B cell (primary cell): Measurements from ENCODE around the gene CDYL2. TPM values are rescaled to one million over a fixed set of nuclear protein-coding genes. Genes with fewer than 3 reads are reported as not detected.

Experiments
- ATAC-seq: fragments of 200-7000 bp; cut with Tn5 transposase; one replicate; pipeline ENCODE4 v1.10.0; 2021; ENCODE audit warnings: low read depth, mild to moderate bottlenecking, moderate number of reproducible peaks, moderate library complexity
- CTCF ChIA-PET: fragments of 350-600 bp; sonication (Branson Sonifier 250); formaldehyde crosslinking; loops from one replicate; lab custom pipeline; 2021; ENCODE audit warnings: antibody characterized with exemption, inconsistent platforms; lab: Charles Lee
- POLR2A ChIA-PET: fragments of 350-600 bp; sonication (Branson Sonifier 250); formaldehyde crosslinking; loops from one replicate; lab custom pipeline; 2021; ENCODE audit warnings: antibody characterized with exemption; lab: Charles Lee
- DNase-seq: peaks from one replicate; pipeline ENCODE4 v3.0.0; 2013
- H2AFZ ChIP-seq: 2 replicates; pipeline ENCODE4 v1.6.1; 2012; ENCODE audit warnings: mild to moderate bottlenecking, low read depth, low read length; ENCODE audit not compliant: insufficient read depth, poor library complexity, severe bottlenecking
- H3K27ac ChIP-seq, 2 donors: 1 replicate in 1 of 2; 2 replicates in 1 of 2; pipeline ENCODE4 v1.5.1; 2012 to 2013; ENCODE audit warnings: low read length in 2 of 2, mild to moderate bottlenecking in 2 of 2, moderate library complexity in 1 of 2
- H3K27me3 ChIP-seq, 4 experiments: fragments of 200-600 bp in 1 of 4; sonication (generic) in 1 of 4; replicated peaks in 1 of 4; 1 replicate in 2 of 4; 2 replicates in 2 of 4; pipeline versions ENCODE4 v1.6.1 to v1.7.0; 2013 to 2016; ENCODE audit warnings: low read length in 3 of 4, mild to moderate bottlenecking in 2 of 4, mixed read lengths in 1 of 4, moderate library complexity in 1 of 4; ENCODE audit not compliant: insufficient read depth in 4 of 4, control insufficient read depth in 3 of 4; ENCODE audit errors: control extremely low read depth in 1 of 4
- H3K36me3 ChIP-seq, 2 experiments: replicated peaks in 1 of 2; 1 replicate in 1 of 2; 2 replicates in 1 of 2; pipeline versions ENCODE4 v1.6.1 to v1.7.1; 2013; ENCODE audit warnings: low read length in 1 of 2; ENCODE audit not compliant: insufficient read depth in 2 of 2, control insufficient read depth in 1 of 2; ENCODE audit errors: control extremely low read depth in 1 of 2, extremely low read depth in 1 of 2
- H3K4me1 ChIP-seq, 2 donors: fragments of 200-600 bp in 1 of 2; sonication (generic) in 1 of 2; 1 replicate in 1 of 2; 2 replicates in 1 of 2; pipeline versions ENCODE4 v1.5.1 to v1.6.1; 2013 to 2017; ENCODE audit warnings: low read length in 2 of 2; ENCODE audit not compliant: control insufficient read depth in 2 of 2, insufficient read depth in 2 of 2
- H3K4me2 ChIP-seq: replicated peaks from 2 replicates; pipeline ENCODE3; 2012; ENCODE audit warnings: mild to moderate bottlenecking, low read depth, low read length; ENCODE audit not compliant: poor library complexity, severe bottlenecking
- H3K4me3 ChIP-seq, 5 experiments: fragments of 200-600 bp in 1 of 5; sonication (generic) in 1 of 5; 1 replicate in 3 of 5; 2 replicates in 2 of 5; pipeline versions ENCODE4 v1.5.1 to v1.7.0; 2011 to 2016; ENCODE audit warnings: low read length in 4 of 5, mild to moderate bottlenecking in 4 of 5, low read depth in 2 of 5, control low read depth in 1 of 5, moderate library complexity in 1 of 5; ENCODE audit not compliant: insufficient read depth in 1 of 5; ENCODE audit errors: control extremely low read depth in 1 of 5, extremely low read depth in 1 of 5
- H3K79me2 ChIP-seq: fragments of 200-600 bp; sonication (generic); one replicate; pipeline ENCODE4 v1.6.0; 2016; ENCODE audit warnings: low read length; ENCODE audit not compliant: control insufficient read depth, insufficient read depth
- H3K9ac ChIP-seq: fragments of 200-600 bp; sonication (generic); 2 replicates; pipeline ENCODE4 v1.6.1; 2017; ENCODE audit warnings: mild to moderate bottlenecking, low read length, moderate library complexity
- H3K9me3 ChIP-seq, 3 donors: one replicate each; pipeline versions ENCODE4 v1.6.1 to v1.7.1; 2013; ENCODE audit warnings: low read length in 2 of 3; ENCODE audit not compliant: control insufficient read depth in 2 of 3, insufficient read depth in 1 of 3; ENCODE audit errors: control extremely low read depth in 1 of 3
- H4K20me1 ChIP-seq: 2 replicates; pipeline ENCODE4 v1.6.0; 2012; ENCODE audit warnings: mild to moderate bottlenecking, low read length; ENCODE audit not compliant: insufficient read depth, control insufficient read depth, poor library complexity, severe bottlenecking
- H3K27ac Mint-ChIP-seq: one replicate; pipeline ENCODE4 v1.8.0; 2021; ENCODE audit warnings: mixed read lengths
- H3K27me3 Mint-ChIP-seq: one replicate; pipeline ENCODE4 v1.8.0; 2021; ENCODE audit warnings: mixed read lengths
- H3K4me1 Mint-ChIP-seq: one replicate; pipeline ENCODE4 v1.8.0; 2021; ENCODE audit warnings: mixed read lengths
- H3K4me3 Mint-ChIP-seq: one replicate; pipeline ENCODE4 v1.8.0; 2021; ENCODE audit warnings: mixed read lengths
- H3K9me3 Mint-ChIP-seq: one replicate; pipeline ENCODE4 v1.8.0; 2022; ENCODE audit warnings: mixed read lengths; ENCODE audit not compliant: insufficient read depth
- EZH2 ChIP-seq: IDR thresholded peaks from 2 replicates; pipeline ENCODE4 v1.6.1; 2012; ENCODE audit warnings: borderline replicate concordance, low read depth, mild to moderate bottlenecking, moderate library complexity, low read length; ENCODE audit not compliant: insufficient read depth, poor library complexity, severe bottlenecking
- WGBS: methylation state at CpG from one replicate; pipeline ENCODE4 v1.1.5; 2013; ENCODE audit warnings: missing lambda C conversion rate; ENCODE audit not compliant: insufficient coverage; 5-methylcytosine and 5-hydroxymethylcytosine counted together
- intact Hi-C: fragments of 100-400 bp; cut with micrococcal nuclease; formaldehyde crosslinking; loops from one replicate; pipeline ENCODE4 v1.10.0; 2022
- polyA plus RNA-seq: library from polyadenylated mRNA; depleted of rRNA; stranded (reverse); fragments of >200 nt; gene quantifications from 2 replicates; pipeline ENCODE4 v1.2.3, GENCODE V29; 2012
- total RNA-seq, 2 donors: library from RNA; stranded (reverse); fragments of 120-200 nt in 1 of 2; gene quantifications; 1 replicate in 1 of 2; 2 replicates in 1 of 2; pipeline versions ENCODE4 v1.2.3 to v1.2.4, GENCODE V29; 2013 to 2022
- TF ChIP-seq, protein P1 (sequence below): fragments of 200-600 bp; IDR thresholded peaks from one replicate; pipeline ENCODE4 v1.8.0; 2022; ENCODE audit warnings: antibody characterized with exemption, mild to moderate bottlenecking

CDYL2 gene
- total and polyA plus RNA-seq, 2 donors (not counting 1 experiment from before 2014, with no cell fraction given) = 0.66 to 6.6 TPM

DNA sequence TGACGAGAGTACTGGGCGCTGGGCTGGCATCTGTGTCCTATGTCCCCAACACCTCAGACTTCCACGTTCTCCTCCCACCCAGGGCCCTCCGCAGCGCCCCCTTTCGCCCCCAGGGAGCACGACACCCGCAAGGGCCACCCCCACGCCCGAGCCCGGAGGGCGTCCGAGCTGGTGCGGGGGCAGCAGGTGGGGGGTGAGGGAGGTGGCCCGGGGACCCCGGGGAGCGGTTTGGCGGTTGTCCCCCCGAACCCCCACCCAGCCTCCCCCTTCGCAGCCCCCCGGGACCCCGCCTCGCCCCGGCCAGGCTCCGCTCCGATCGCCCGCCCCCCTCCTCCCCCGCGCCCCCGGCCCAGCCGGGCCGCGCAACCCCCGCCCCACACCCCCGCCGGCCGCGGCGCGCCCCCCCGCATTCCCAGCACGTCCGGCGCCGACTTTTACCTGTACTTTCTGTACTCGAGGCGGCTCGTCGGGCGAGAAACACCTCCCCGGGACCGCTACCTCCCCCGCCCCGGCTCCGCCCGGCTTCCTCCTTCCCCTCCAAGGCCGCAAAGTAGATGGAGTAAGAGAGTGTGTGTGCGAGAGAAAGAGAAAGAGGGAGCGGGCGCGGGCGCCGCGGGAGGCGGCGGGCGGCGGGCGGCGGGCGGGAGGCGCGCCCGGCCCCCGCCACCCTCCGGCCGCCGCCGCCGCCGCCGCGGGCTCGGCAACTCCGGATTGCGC lies 901 bp downstream of the CDYL2 start:
- peak overlapping the region; percentile 70 for H3K27ac Mint-ChIP-seq
- CTCF ChIA-PET = no interaction called here
- peak; percentile 50 for DNase-seq
- Histone ChIP-seq H3K4me2 (peak overlapping the region; percentile 57), H3K36me3 (no peaks in the 10 kb centered on the region), H3K27ac (no peak overlapping the region), H4K20me1 (no peaks in the 10 kb centered on the region), H3K4me3 (peak overlapping the region in 3 of 5 experiments; percentile 34 to 57 (median 43)), H3K79me2 (no peaks in the 10 kb centered on the region), H2AFZ (peak overlapping the region; percentile 50), H3K4me1 (peaks cover 5 to 6% of the 10 kb centered on the region in 2 donors), H3K27me3 (peaks cover 0 to 28% (median 8%) of the 10 kb centered on the region in 4 experiments), H3K9ac (no peak overlapping the region), H3K9me3 (no peaks in the 10 kb centered on the region)
- no peak for TF ChIP-seq EZH2
- TF ChIP-seq, protein P1, sequence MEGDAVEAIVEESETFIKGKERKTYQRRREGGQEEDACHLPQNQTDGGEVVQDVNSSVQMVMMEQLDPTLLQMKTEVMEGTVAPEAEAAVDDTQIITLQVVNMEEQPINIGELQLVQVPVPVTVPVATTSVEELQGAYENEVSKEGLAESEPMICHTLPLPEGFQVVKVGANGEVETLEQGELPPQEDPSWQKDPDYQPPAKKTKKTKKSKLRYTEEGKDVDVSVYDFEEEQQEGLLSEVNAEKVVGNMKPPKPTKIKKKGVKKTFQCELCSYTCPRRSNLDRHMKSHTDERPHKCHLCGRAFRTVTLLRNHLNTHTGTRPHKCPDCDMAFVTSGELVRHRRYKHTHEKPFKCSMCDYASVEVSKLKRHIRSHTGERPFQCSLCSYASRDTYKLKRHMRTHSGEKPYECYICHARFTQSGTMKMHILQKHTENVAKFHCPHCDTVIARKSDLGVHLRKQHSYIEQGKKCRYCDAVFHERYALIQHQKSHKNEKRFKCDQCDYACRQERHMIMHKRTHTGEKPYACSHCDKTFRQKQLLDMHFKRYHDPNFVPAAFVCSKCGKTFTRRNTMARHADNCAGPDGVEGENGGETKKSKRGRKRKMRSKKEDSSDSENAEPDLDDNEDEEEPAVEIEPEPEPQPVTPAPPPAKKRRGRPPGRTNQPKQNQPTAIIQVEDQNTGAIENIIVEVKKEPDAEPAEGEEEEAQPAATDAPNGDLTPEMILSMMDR = peak; percentile 54
- intact Hi-C loops = loop anchor here (5.0 kb wide), 1 partner anchor 261 kb away; the partner anchor contains the start of gene DYNLRB2
- WGBS = 7% methylated on average over 24 of the region's 87 CpGs
- peak; percentile 26 for ATAC-seq
- H3K4me1 Mint-ChIP-seq = peaks cover 7% of the 10 kb centered on the region
- POLR2A ChIA-PET = no interaction called here
- peak overlapping the region; percentile 97 for H3K4me3 Mint-ChIP-seq
- peaks cover 12% of the 10 kb centered on the region for H3K27me3 Mint-ChIP-seq
- H3K9me3 Mint-ChIP-seq = no peaks in the 10 kb centered on the region

DNA sequence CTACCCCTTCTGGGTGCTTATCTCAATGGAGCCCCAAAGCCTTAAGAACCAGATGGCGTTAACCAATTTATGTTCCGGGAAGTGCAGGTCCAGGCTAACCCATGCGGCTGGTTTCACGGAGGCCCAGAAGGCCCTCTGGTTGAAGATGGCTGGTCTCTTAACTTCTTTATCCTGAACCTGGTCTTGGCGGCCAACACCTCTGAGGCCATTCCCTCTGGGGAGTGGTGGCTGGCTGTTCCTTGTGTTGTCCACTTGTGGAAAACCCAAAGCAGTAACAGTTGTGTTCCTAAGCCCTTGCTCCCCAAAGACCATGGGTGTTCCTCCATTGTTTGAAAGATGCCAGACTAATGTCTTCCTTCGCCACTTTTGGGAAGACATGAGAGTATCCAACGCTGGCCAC lies 1.5 kb downstream of the CDYL2 start:
- Mint-ChIP-seq H3K9me3 (no peaks in the 10 kb centered on the region), H3K27me3 (peaks cover 12% of the 10 kb centered on the region), H3K4me1 (peaks cover 7% of the 10 kb centered on the region), H3K4me3 (peak overlapping the region; percentile 72), H3K27ac (no peak overlapping the region)
- no peak overlapping the region for H2AFZ ChIP-seq
- peaks cover 0 to 24% (median 8%) of the 10 kb centered on the region in 4 experiments for H3K27me3 ChIP-seq
- H3K27ac ChIP-seq = no peak overlapping the region
- no peaks in the 10 kb centered on the region for H4K20me1 ChIP-seq
- no peaks in the 10 kb centered on the region for H3K9me3 ChIP-seq
- WGBS = 94% methylated on average over 7 of the region's 7 CpGs
- DNase-seq (no peak), ATAC-seq (no peak)
- peak overlapping the region; percentile 57 for H3K4me2 ChIP-seq
- intact Hi-C loops = loop anchor here (5.0 kb wide), 1 partner anchor 261 kb away; the partner anchor contains the start of gene DYNLRB2
- POLR2A ChIA-PET = no interaction called here
- no peak overlapping the region for H3K9ac ChIP-seq
- no peak overlapping the region for H3K4me3 ChIP-seq
- H3K79me2 ChIP-seq = no peaks in the 10 kb centered on the region
- H3K36me3 ChIP-seq = no peaks in the 10 kb centered on the region
- no peak for TF ChIP-seq EZH2
- H3K4me1 ChIP-seq = peaks cover 5 to 6% of the 10 kb centered on the region in 2 donors
- CTCF ChIA-PET = no interaction called here
